Measurements from ENCODE around the gene ZNF30.
"Not testable (repeated sequence)": the region's sequence is repeated elsewhere in the genome, so short reads cannot be mapped to it uniquely, and the experiment has no call there.

The ZNF30 gene

GRCh38 chr19:34926685-34927375 lies at the start of gene ZNF30:
TSS of gene ZNF30 (plus strand) at chr19:34926903. CDS start at chr19:34929948, 3,045 bp downstream.
- DNase-seq (ENCODE audit: low read depth) = peak; percentile 71

GRCh38 chr19:34879563-34879962 lies 47.1 kb upstream of the ZNF30 start:
- DNase-seq (ENCODE audit: low read depth) = no peak

GRCh38 chr19:34880034-34880433 lies 46.7 kb upstream of the ZNF30 start:
- no peak for DNase-seq (ENCODE audit: low read depth)

- DNase-seq (ENCODE audit: low read depth) = no peak
These were observed 44.7 kb upstream of the ZNF30 start for GRCh38 chr19:34881982-34882381.

- no peak for DNase-seq (ENCODE audit: low read depth)
These were observed 38.6 kb upstream of the ZNF30 start for GRCh38 chr19:34888091-34888490.

GRCh38 chr19:34900245-34900644 lies 26.5 kb upstream of the ZNF30 start:
- DNase-seq (ENCODE audit: low read depth) = no peak

GRCh38 chr19:34904664-34905527 lies 21.8 kb upstream of the ZNF30 start:
- DNase-seq (ENCODE audit: low read depth) = no peak

- DNase-seq (ENCODE audit: low read depth) = no peak
These were observed 15.9 kb upstream of the ZNF30 start for GRCh38 chr19:34910770-34911169.

GRCh38 chr19:34917144-34917543 lies 9.6 kb upstream of the ZNF30 start:
- DNase-seq (ENCODE audit: low read depth) = not testable (repeated sequence)

GRCh38 chr19:34918190-34918589 lies 8.5 kb upstream of the ZNF30 start:
- no peak for DNase-seq (ENCODE audit: low read depth)

- DNase-seq (ENCODE audit: low read depth) = not testable (repeated sequence)
These were observed 6.5 kb upstream of the ZNF30 start for GRCh38 chr19:34920090-34920786.

GRCh38 chr19:34925278-34925855 lies 1.3 kb upstream of the ZNF30 start:
- no peak for DNase-seq (ENCODE audit: low read depth)

- DNase-seq (ENCODE audit: low read depth) = no peak
These were observed 380 bp upstream of the ZNF30 start for GRCh38 chr19:34926361-34926684.

GRCh38 chr19:34932494-34932893 lies 5.8 kb downstream of the ZNF30 start:
- no peak for DNase-seq (ENCODE audit: low read depth)

GRCh38 chr19:34936184-34936583 lies 9.5 kb downstream of the ZNF30 start:
- no peak for DNase-seq (ENCODE audit: low read depth)

GRCh38 chr19:34938886-34939285 lies 12.2 kb downstream of the ZNF30 start:
- no peak for DNase-seq (ENCODE audit: low read depth)

- no peak for DNase-seq (ENCODE audit: low read depth)
These were observed 17.3 kb downstream of the ZNF30 start for GRCh38 chr19:34943861-34944573.

- DNase-seq (ENCODE audit: low read depth) = no peak
These were observed 26.4 kb downstream of the ZNF30 start for GRCh38 chr19:34953092-34953491.

GRCh38 chr19:34957830-34958751 lies 31.4 kb downstream of the ZNF30 start:
- DNase-seq (ENCODE audit: low read depth) = no peak

GRCh38 chr19:34959021-34959420 lies 32.3 kb downstream of the ZNF30 start:
- DNase-seq (ENCODE audit: low read depth) = no peak

Measured in stimulated activated CD4-positive, alpha-beta T cell treated with anti-CD3 and anti-CD28 coated beads, Interleukin-2, amount 100 ng/mL, for 4 hours (primary cell).